HCT116 (cell line): ENCODE measurements around the gene SLC24A3.

Source experiments
- CEBPB ChIP-seq: IDR thresholded peaks from 2 replicates; pipeline ENCODE4 v1.6.1; 2012; ENCODE audit warnings: low read depth
- CTCF ChIP-seq, 3 experiments: fragments of 200-600 bp in 1 of 3; sonication (generic) in 1 of 3; IDR thresholded peaks in 2 of 3; conservative IDR thresholded peaks in 1 of 3; 2 replicates each; pipeline ENCODE4 v1.5.1; 2012 to 2017; ENCODE audit warnings: low read depth in 2 of 3, low read length in 2 of 3, antibody characterized with exemption in 1 of 3, borderline replicate concordance in 1 of 3, control low read depth in 1 of 3, mild to moderate bottlenecking in 1 of 3, mixed read lengths in 1 of 3, mixed run types in 1 of 3, moderate library complexity in 1 of 3; ENCODE audit not compliant: insufficient read depth in 1 of 3
- EGR1 ChIP-seq: IDR thresholded peaks from 2 replicates; pipeline ENCODE4 v1.6.1; 2012; ENCODE audit warnings: low read depth
- EZH2 ChIP-seq: fragments of 200-600 bp; sonication (generic); IDR thresholded peaks from 2 replicates; pipeline ENCODE4 v1.6.1; 2017; ENCODE audit warnings: antibody characterized with exemption, mixed run types
- EZH2phosphoT487 ChIP-seq: fragments of 200-600 bp; IDR thresholded peaks from 2 replicates; pipeline ENCODE4 v1.6.1; 2018; ENCODE audit warnings: antibody characterized with exemption, borderline replicate concordance
- POLR2A ChIP-seq: IDR thresholded peaks from 2 replicates; pipeline ENCODE4 v1.7.0; 2011; ENCODE audit warnings: borderline replicate concordance; ENCODE audit not compliant: insufficient read depth, insufficient read length; ENCODE audit errors: extremely low read depth
- RAD21 ChIP-seq: IDR thresholded peaks from 2 replicates; pipeline ENCODE4 v1.6.1; 2012; ENCODE audit warnings: low read depth, mild to moderate bottlenecking
- REST ChIP-seq: IDR thresholded peaks from 2 replicates; pipeline ENCODE4 v1.6.1; 2012; ENCODE audit warnings: low read depth
- SP1 ChIP-seq: IDR thresholded peaks from 2 replicates; pipeline ENCODE4 v1.6.1; 2012; ENCODE audit warnings: low read depth
- SRF ChIP-seq: IDR thresholded peaks from 2 replicates; pipeline ENCODE4 v1.6.1; 2012; ENCODE audit warnings: low read depth
- ZNF274 ChIP-seq: fragments of 200-500 bp; sonication (Bioruptor generic); IDR thresholded peaks from 2 replicates; pipeline ENCODE4 v1.6.1; 2014; ENCODE audit warnings: mild to moderate bottlenecking, low read depth, low read length, inconsistent platforms

GRCh38 chr20:19264191-19264590 lies 51.7 kb downstream of the SLC24A3 start:
- TF ChIP-seq CTCF (IDR thresholded peaks at IDR 0.05 in 2 of 3, conservative IDR thresholded peaks at IDR 0.05 in 1 of 3; ENCODE audit: borderline replicate concordance in 1 of 3, insufficient read depth in 1 of 3, low read depth in 2 of 3, low read length in 2 of 3) (no peak), EZH2 (no peak), CEBPB (no peak), RAD21 (no peak), EGR1 (no peak), ZNF274 (no peak), POLR2A (no peak), REST (no peak), EZH2phosphoT487 (no peak), SRF (no peak), SP1 (no peak)
